K562 (cell line): ENCODE data around the gene CTNNA3. TPM values are rescaled to one million over a fixed set of nuclear protein-coding genes. Genes with fewer than 3 reads are reported as not detected.

Experiments
- ATAC-seq: fragments of 200-7000 bp; cut with Tn5 transposase; 3 replicates; pipeline ENCODE4 v1.9.1; 2020; ENCODE audit warnings: moderate library complexity
- BruUV-seq: library from RNA; stranded (reverse); fragments of 400-500 nt; replicated peaks from 2 replicates; lab custom pipeline; 2021; lab: Mats Ljungman, UMichigan
- CTCF ChIA-PET: fragments of 300-600 bp; formaldehyde crosslinking; extraction: SDS; loops from one replicate; lab custom pipeline; 2021; ENCODE audit warnings: low intra/inter-chr PET ratio; lab: Yijun Ruan, JAX
- POLR2A ChIA-PET: fragments of 300-600, 350-650 bp; sonication (Branson Sonifier 250); formaldehyde crosslinking; extraction: SDS; loops from one replicate; lab custom pipeline; 2021; ENCODE audit warnings: antibody characterized with exemption, inconsistent platforms; lab: Yijun Ruan, JAX
- DNase-seq, 4 experiments: peaks; one replicate each; pipeline versions ENCODE4 v3.0.0 to v3.0.0-alpha.2; 2011 to 2018; ENCODE audit warnings: low spot score in 3 of 4, mixed read lengths in 3 of 4; ENCODE audit errors: extremely low read depth in 1 of 4
- FAIRE-seq: peaks from 2 replicates; lab custom pipeline; 2011; peaks lifted over from hg19 to GRCh38; lab: Jason Lieb, UNC
- H2AFZ ChIP-seq: 2 replicates; pipeline ENCODE4 v1.6.0; 2011; ENCODE audit warnings: low read depth, low read length, control low read depth, inconsistent platforms
- H3K27ac ChIP-seq: fragments of 200-600 bp; 3 replicates; pipeline ENCODE4 v1.8.0; 2011; ENCODE audit warnings: low read depth, mild to moderate bottlenecking, control low read depth, inconsistent platforms, low read length, moderate library complexity, mixed read lengths; ENCODE audit errors: extremely low read depth
- H3K27me3 ChIP-seq, 2 experiments: fragments of 300-600 bp in 1 of 2; 2 replicates in 1 of 2; 3 replicates in 1 of 2; pipeline versions ENCODE4 v1.6.0 to v1.8.0; 2011; ENCODE audit warnings: inconsistent platforms in 2 of 2, low read length in 2 of 2, mild to moderate bottlenecking in 1 of 2, mixed read lengths in 1 of 2, moderate library complexity in 1 of 2; ENCODE audit not compliant: control insufficient read depth in 2 of 2, insufficient read depth in 2 of 2
- H3K36me3 ChIP-seq: fragments of 300-600 bp; 3 replicates; pipeline ENCODE4 v1.8.0; 2011; ENCODE audit warnings: mild to moderate bottlenecking, low read length, inconsistent platforms; ENCODE audit not compliant: control insufficient read depth, insufficient read depth
- H3K4me1 ChIP-seq, 2 experiments: fragments of 200-600 bp in 1 of 2; replicated peaks in 1 of 2; 2 replicates in 1 of 2; 3 replicates in 1 of 2; pipeline versions ENCODE4 v1.5.1 to v1.8.0; 2011; ENCODE audit warnings: inconsistent platforms in 2 of 2, low read length in 2 of 2, mild to moderate bottlenecking in 1 of 2, mixed read lengths in 1 of 2, moderate library complexity in 1 of 2; ENCODE audit not compliant: control insufficient read depth in 2 of 2, insufficient read depth in 2 of 2
- H3K4me2 ChIP-seq: 2 replicates; pipeline ENCODE4 v1.6.1; 2011; ENCODE audit warnings: low read length, control low read depth, inconsistent platforms, mixed read lengths; ENCODE audit not compliant: insufficient read depth
- H3K4me3 ChIP-seq: fragments of 200-600 bp; sonication (generic), shearing (Covaris generic); 2 replicates; pipeline ENCODE4 v1.5.1; 2016; ENCODE audit warnings: control low read depth, inconsistent platforms
- H3K79me2 ChIP-seq: fragments of 200-600 bp; 3 replicates; pipeline ENCODE4 v1.8.0; 2011; ENCODE audit warnings: low read length, inconsistent platforms; ENCODE audit not compliant: control insufficient read depth, insufficient read depth
- H3K9ac ChIP-seq, 2 experiments: 2 replicates each; pipeline versions ENCODE4 v1.6.0 to v1.6.1; 2011; ENCODE audit warnings: low read depth in 2 of 2, low read length in 2 of 2, control low read depth in 1 of 2, inconsistent platforms in 1 of 2, mild to moderate bottlenecking in 1 of 2, mixed read lengths in 1 of 2; ENCODE audit not compliant: insufficient read depth in 1 of 2
- H3K9me1 ChIP-seq: one replicate; pipeline ENCODE4 v1.6.0; 2011; ENCODE audit warnings: inconsistent platforms, mild to moderate bottlenecking, low read length, moderate library complexity; ENCODE audit not compliant: control insufficient read depth, insufficient read depth
- H3K9me3 ChIP-seq: replicated peaks from 2 replicates; pipeline ENCODE4 v1.5.1; 2011; ENCODE audit warnings: low read depth, low read length, inconsistent platforms; ENCODE audit not compliant: control insufficient read depth, insufficient read depth
- H4K20me1 ChIP-seq: replicated peaks from 2 replicates; pipeline ENCODE4 v1.6.1; 2011; ENCODE audit warnings: low read length, inconsistent platforms, mixed read lengths; ENCODE audit not compliant: control insufficient read depth, insufficient read depth
- POU5F1 ChIP-seq: fragments of 150-350 bp; IDR thresholded peaks from 2 replicates; pipeline ENCODE4 v1.6.1; 2014; ENCODE audit warnings: borderline replicate concordance, low read length, low read depth, mild to moderate bottlenecking; ENCODE audit not compliant: partially characterized antibody
- THRA ChIP-seq: fragments of 450-650 bp; IDR thresholded peaks from 2 replicates; pipeline ENCODE4 v1.6.1; 2017; ENCODE audit warnings: mild to moderate bottlenecking, moderate library complexity
- YY1 ChIP-seq, 3 experiments: IDR thresholded peaks; 2 replicates each; pipeline ENCODE4 v1.6.1; 2011; ENCODE audit warnings: low read length in 2 of 3, mild to moderate bottlenecking in 2 of 3, moderate library complexity in 2 of 3, borderline replicate concordance in 1 of 3, control low read depth in 1 of 3, low read depth in 1 of 3; ENCODE audit not compliant: insufficient read depth in 3 of 3, insufficient replicate concordance in 2 of 3, control insufficient read depth in 1 of 3, insufficient read length in 1 of 3; ENCODE audit errors: extremely low read depth in 1 of 3
- ZNF551 ChIP-seq: fragments of 250-450 bp; sonication (Bioruptor Pico); IDR thresholded peaks from 2 replicates; pipeline ENCODE4 v1.5.0; 2021; ENCODE audit warnings: mild to moderate bottlenecking, moderate library complexity
- WGBS: fragments of 100-300 bp; shearing (Covaris generic); methylation state at CpG from one replicate; pipeline ENCODE4 v1.1.6; 2016; ENCODE audit warnings: low coverage, mixed read lengths; ENCODE audit not compliant: insufficient coverage; ENCODE audit errors: missing lambda C conversion rate; 5-methylcytosine and 5-hydroxymethylcytosine counted together
- in situ Hi-C: fragments of 300-500 bp; cut with MboI; formaldehyde crosslinking; loops from 4 replicates; pipeline ENCODE4 v1.15.0; 2018; ENCODE audit warnings: inconsistent platforms, mixed read lengths
- intact Hi-C: fragments of 100-400 bp; cut with micrococcal nuclease; formaldehyde crosslinking; loops from 2 replicates; pipeline ENCODE4 v1.14.2; 2022
- polyA plus RNA-seq, 8 experiments: library from polyadenylated mRNA; depleted of rRNA in 4 of 8; stranded (reverse) in 5 of 8; unstranded in 3 of 8; fragments of >200 nt; fragmentation: Nextera tagmentation in 2 of 8; fragmentation: Illumina TruSeq in 1 of 8; extraction: Ambion mirVana in 2 of 8; extraction: Trizol in 1 of 8; gene quantifications; 2 replicates each; pipeline versions ENCODE4 v1.2.1 to v1.2.3, GENCODE V29; 2011 to 2014; ENCODE audit warnings: inconsistent platforms in 1 of 8, missing spikeins in 1 of 8
- total RNA-seq, 7 experiments: library from RNA; depleted of rRNA in 6 of 7; stranded (reverse); fragments of >200 nt in 6 of 7; fragmentation: Illumina TruSeq in 2 of 7; extraction: Trizol in 2 of 7; gene quantifications; 2 replicates each; pipeline versions ENCODE4 v1.2.1 to v1.2.3, GENCODE V29; 2011 to 2021; ENCODE audit warnings: low replicate concordance in 1 of 7

CTNNA3 gene
- total and polyA plus RNA-seq, 9 of the 15 experiments (the other 6 are each of a cell fraction or from before 2014, with no cell fraction given): 0.04 TPM; not detected in 8

- no peaks in the 10 kb centered on the region for H3K27me3 ChIP-seq
- intact Hi-C loops (no loop called here), in situ Hi-C loops (no loop called here)
- H3K9me3 ChIP-seq: no peaks in the 10 kb centered on the region; the same call in 1 of the 2 replicates
- BruUV-seq: no TSS peak
- no peaks in the 10 kb centered on the region for H4K20me1 ChIP-seq
- CTCF ChIA-PET: no interaction called here
- DNase-seq (no peak), ATAC-seq (no peak), FAIRE-seq (no peak)
- POLR2A ChIA-PET: interaction anchor here (0.7 kb wide), 1 partner anchor 32 kb away, joined by 3 read pairs; no protein-coding TSS in a partner anchor
- H3K27ac ChIP-seq: no peak overlapping the region
- H3K79me2 ChIP-seq: no peaks in the 10 kb centered on the region
- TF ChIP-seq YY1 (IDR thresholded peaks at IDR 0.05; ENCODE audit: borderline replicate concordance in 1 of 3, control insufficient read depth in 1 of 3, extremely low read depth in 1 of 3, insufficient read depth in 3 of 3, insufficient read length in 1 of 3, insufficient replicate concordance in 2 of 3, low read depth in 1 of 3, low read length in 2 of 3): no peak
- no peak for TF ChIP-seq POU5F1
- no peaks in the 10 kb centered on the region for H3K4me1 ChIP-seq
- H3K36me3 ChIP-seq: no peaks in the 10 kb centered on the region
- no peak overlapping the region for H3K9ac ChIP-seq
- H3K4me2 ChIP-seq: no peak overlapping the region
- H3K4me3 ChIP-seq: no peak overlapping the region
- H3K9me1 ChIP-seq: no peaks in the 10 kb centered on the region
- H2AFZ ChIP-seq: no peak overlapping the region
Observed at GRCh38 chr10:66058594-66058993, 1637.4 kb downstream of the CTNNA3 start.

- Histone ChIP-seq H3K27ac (no peak overlapping the region), H3K4me1 (no peaks in the 10 kb centered on the region), H3K9ac (no peak overlapping the region), H3K4me2 (no peak overlapping the region), H2AFZ (no peak overlapping the region), H3K36me3 (no peaks in the 10 kb centered on the region), H3K79me2 (no peaks in the 10 kb centered on the region), H3K4me3 (no peak overlapping the region), H3K27me3 (no peaks in the 10 kb centered on the region)
- FAIRE-seq (no peak), ATAC-seq (no peak)
- BruUV-seq: no TSS peak
- in situ Hi-C loops: no loop called here
- 2% methylated on average over 3 of the region's 3 CpGs for WGBS
- intact Hi-C loops: no loop called here
- TF ChIP-seq ZNF551 (CRISPR knock-in tag): no peak
- TF ChIP-seq THRA: no peak
- TF ChIP-seq, all 486 proteins: peak for 0
- DNase-seq: no peak
- H4K20me1 ChIP-seq: no peaks in the 10 kb centered on the region
- POLR2A ChIA-PET: no interaction called here
- H3K9me1 ChIP-seq: no peaks in the 10 kb centered on the region
- CTCF ChIA-PET: no interaction called here
- H3K9me3 ChIP-seq: no peaks in the 10 kb centered on the region
Observed at GRCh38 chr10:66049335-66049734, 1646.7 kb downstream of the CTNNA3 start.
